MM.1S (cell line): ENCODE measurements around the gene FNDC10.

Experiments
- DNase-seq: peaks from one replicate; pipeline ENCODE4 v3.0.0-alpha.2; 2015
- H2AFZ ChIP-seq: fragments of 300-600 bp; sonication (generic); 2 replicates; pipeline ENCODE4 v1.6.0; 2016; ENCODE audit warnings: antibody characterized with exemption, low read length
- H3F3A ChIP-seq: fragments of 300-600 bp; sonication (generic); 2 replicates; pipeline ENCODE4 v1.6.1; 2016; ENCODE audit warnings: mild to moderate bottlenecking, antibody characterized with exemption, low read length, moderate library complexity, mixed read lengths; ENCODE audit not compliant: insufficient read depth
- H3K27ac ChIP-seq: fragments of 300-600 bp; sonication (generic); 2 replicates; pipeline ENCODE4 v1.5.1; 2016; ENCODE audit warnings: mild to moderate bottlenecking, low read length
- H3K27me3 ChIP-seq: fragments of 300-600 bp; sonication (generic); replicated peaks from 2 replicates; pipeline ENCODE4 v1.6.0; 2016; ENCODE audit warnings: low read length; ENCODE audit not compliant: insufficient read depth
- H3K36me3 ChIP-seq: fragments of 300-600 bp; sonication (generic); replicated peaks from 2 replicates; pipeline ENCODE4 v1.6.1; 2016; ENCODE audit warnings: mild to moderate bottlenecking, low read length, mixed read lengths; ENCODE audit not compliant: insufficient read depth
- H3K4me1 ChIP-seq: fragments of 300-600 bp; sonication (generic); 2 replicates; pipeline ENCODE4 v1.6.1; 2016; ENCODE audit warnings: low read length, mixed read lengths
- H3K4me2 ChIP-seq: fragments of 300-600 bp; sonication (generic); 2 replicates; pipeline ENCODE4 v1.6.0; 2016; ENCODE audit warnings: low read depth, low read length
- H3K4me3 ChIP-seq: fragments of 300-600 bp; sonication (generic); 2 replicates; pipeline ENCODE4 v1.5.1; 2016; ENCODE audit warnings: low read length, mixed read lengths
- H3K79me2 ChIP-seq: fragments of 300-600 bp; sonication (generic); 2 replicates; pipeline ENCODE4 v1.6.1; 2016; ENCODE audit warnings: mixed run types, low read length, mixed read lengths
- H3K9ac ChIP-seq: fragments of 300-600 bp; sonication (generic); 2 replicates; pipeline ENCODE4 v1.6.1; 2016; ENCODE audit warnings: low read length, mixed read lengths
- H3K9me2 ChIP-seq: fragments of 300-600 bp; sonication (generic); replicated peaks from 2 replicates; pipeline ENCODE4 v1.6.1; 2016; ENCODE audit warnings: mild to moderate bottlenecking, low read length, mixed read lengths; ENCODE audit not compliant: insufficient read depth
- H3K9me3 ChIP-seq: fragments of 300-600 bp; sonication (generic); replicated peaks from 2 replicates; pipeline ENCODE4 v1.6.1; 2016; ENCODE audit warnings: mild to moderate bottlenecking, low read length, mixed read lengths; ENCODE audit not compliant: insufficient read depth
- H4K20me1 ChIP-seq: fragments of 300-600 bp; sonication (generic); 2 replicates; pipeline ENCODE4 v1.6.1; 2016; ENCODE audit warnings: mild to moderate bottlenecking, low read length, moderate library complexity, mixed read lengths; ENCODE audit not compliant: insufficient read depth
- CTCF ChIP-seq: fragments of 300-600 bp; sonication (generic); IDR thresholded peaks from 2 replicates; pipeline ENCODE4 v1.5.1; 2016; ENCODE audit warnings: antibody characterized with exemption, low read length, mixed read lengths
- EZH2 ChIP-seq: fragments of 300-600 bp; sonication (generic); optimal IDR thresholded peaks from 2 replicates; pipeline ENCODE3; 2017; ENCODE audit warnings: low read depth, mild to moderate bottlenecking, antibody characterized with exemption, low read length, mixed read lengths
- EZH2phosphoT487 ChIP-seq: fragments of 300-600 bp; sonication (generic); IDR thresholded peaks from 2 replicates; pipeline ENCODE4 v1.6.1; 2018; ENCODE audit warnings: antibody characterized with exemption, low read length

Gene FNDC10

DNA sequence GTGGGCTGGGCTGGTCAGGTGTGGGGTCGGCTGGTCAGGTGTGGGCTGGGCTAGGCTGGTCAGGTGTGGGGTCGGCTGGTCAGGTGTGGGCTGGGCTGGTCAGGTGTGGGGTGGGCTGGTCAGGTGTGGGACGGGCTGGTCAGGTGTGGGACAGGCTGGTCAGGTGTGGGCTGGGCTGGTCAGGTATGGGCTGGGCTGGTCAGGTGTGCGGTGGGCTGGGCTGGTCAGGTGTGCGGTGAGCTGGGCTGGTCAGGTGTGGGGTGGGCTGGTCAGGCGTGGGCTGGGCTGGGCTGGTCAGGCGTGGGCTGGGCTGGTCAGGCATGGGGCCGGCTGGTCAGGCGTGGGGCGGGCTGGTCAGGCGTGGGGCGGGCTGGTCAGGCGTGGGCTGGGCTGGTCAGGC lies 6.3 kb upstream of the FNDC10 start:
- Histone ChIP-seq H3K4me3 (no peak overlapping the region), H3K4me1 (peaks cover 33% of the 10 kb centered on the region), H3K9me3 (no peaks in the 10 kb centered on the region), H3K27ac (no peak overlapping the region), H3K9ac (no peak overlapping the region), H3K9me2 (no peaks in the 10 kb centered on the region), H3K27me3 (no peaks in the 10 kb centered on the region), H4K20me1 (no peaks in the 10 kb centered on the region), H3K36me3 (no peaks in the 10 kb centered on the region), H3F3A (peaks cover 21% of the 10 kb centered on the region; the same call in 1 of the 2 replicates), H3K4me2 (no peak overlapping the region), H2AFZ (no peak overlapping the region), H3K79me2 (no peaks in the 10 kb centered on the region)
- no peak for TF ChIP-seq EZH2phosphoT487
- no peak for TF ChIP-seq CTCF
- TF ChIP-seq EZH2 = no peak
- DNase-seq = no peak

- no peak for DNase-seq
- Histone ChIP-seq H3K27me3 (peaks cover 4% of the 10 kb centered on the region), H3K36me3 (no peaks in the 10 kb centered on the region), H2AFZ (no peak overlapping the region), H3K79me2 (no peaks in the 10 kb centered on the region), H3K4me3 (no peak overlapping the region), H4K20me1 (no peaks in the 10 kb centered on the region), H3K4me2 (no peak overlapping the region), H3K4me1 (peaks cover 30% of the 10 kb centered on the region), H3K9me3 (no peaks in the 10 kb centered on the region), H3K9ac (no peak overlapping the region), H3K9me2 (no peaks in the 10 kb centered on the region), H3F3A (peaks cover 21% of the 10 kb centered on the region; the same call in 1 of the 2 replicates), H3K27ac (no peak overlapping the region)
- TF ChIP-seq EZH2phosphoT487 (no peak), EZH2 (no peak)
Observed at GRCh38 chr1:1605724-1606123, 5.8 kb upstream of the FNDC10 start.

- no peak overlapping the region for H3K4me2 ChIP-seq
- H3K27me3 ChIP-seq = peaks cover 10% of the 10 kb centered on the region
- H3K4me3 ChIP-seq = no peak overlapping the region
- H4K20me1 ChIP-seq = no peaks in the 10 kb centered on the region
- H3K4me1 ChIP-seq = peaks cover 24% of the 10 kb centered on the region
- DNase-seq = no peak
- no peak overlapping the region for H3K9ac ChIP-seq
- no peak overlapping the region for H2AFZ ChIP-seq
- no peaks in the 10 kb centered on the region for H3K9me3 ChIP-seq
- TF ChIP-seq CTCF (no peak), EZH2 (no peak), EZH2phosphoT487 (no peak)
- H3F3A ChIP-seq = peaks cover 18% of the 10 kb centered on the region; the same call in 1 of the 2 replicates
- H3K79me2 ChIP-seq = no peaks in the 10 kb centered on the region
- no peaks in the 10 kb centered on the region for H3K36me3 ChIP-seq
- H3K27ac ChIP-seq = no peak overlapping the region
- no peaks in the 10 kb centered on the region for H3K9me2 ChIP-seq
Observed at GRCh38 chr1:1605034-1605591, 5.2 kb upstream of the FNDC10 start.

GRCh38 chr1:1604374-1605033 lies 4.6 kb upstream of the FNDC10 start:
- Histone ChIP-seq H3K9me2 (no peaks in the 10 kb centered on the region), H3K9me3 (no peaks in the 10 kb centered on the region), H3F3A (peaks cover 12% of the 10 kb centered on the region; the same call in 1 of the 2 replicates), H3K27me3 (peaks cover 10% of the 10 kb centered on the region), H3K79me2 (no peaks in the 10 kb centered on the region), H3K9ac (no peak overlapping the region), H3K4me2 (no peak overlapping the region), H3K27ac (no peak overlapping the region), H3K4me3 (no peak overlapping the region), H4K20me1 (no peaks in the 10 kb centered on the region), H3K36me3 (no peaks in the 10 kb centered on the region), H2AFZ (no peak overlapping the region), H3K4me1 (peaks cover 18% of the 10 kb centered on the region)
- no peak for DNase-seq
- no peak for TF ChIP-seq EZH2phosphoT487
- TF ChIP-seq EZH2 = no peak
- TF ChIP-seq CTCF = no peak
